ENCODE data around the gene IQCK.

The IQCK gene

DNA sequence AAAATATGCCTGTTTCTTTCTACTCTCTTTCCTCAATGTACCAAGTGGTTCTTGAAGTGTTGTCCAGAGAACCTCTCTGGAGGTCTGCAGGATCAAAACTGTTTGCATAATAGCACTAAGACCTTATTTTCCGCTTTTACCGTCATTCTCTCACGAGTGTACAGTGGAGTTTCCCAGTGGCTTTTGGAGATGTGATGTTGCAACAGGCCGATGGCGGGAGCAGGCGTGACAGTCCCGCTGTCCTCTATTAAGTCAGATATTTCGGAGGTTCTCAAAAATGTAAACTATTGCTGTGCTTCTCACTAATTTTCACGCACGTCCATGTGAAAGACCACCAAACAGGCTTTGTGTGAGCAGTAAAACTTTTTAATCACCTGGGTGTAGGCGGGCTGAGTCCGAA, 174.8 kb downstream of the IQCK start:
- DNase-seq: no peak

GRCh38 chr16:19894586-19894985, 176.5 kb downstream of the IQCK start:
- DNase-seq: no peak

DNA sequence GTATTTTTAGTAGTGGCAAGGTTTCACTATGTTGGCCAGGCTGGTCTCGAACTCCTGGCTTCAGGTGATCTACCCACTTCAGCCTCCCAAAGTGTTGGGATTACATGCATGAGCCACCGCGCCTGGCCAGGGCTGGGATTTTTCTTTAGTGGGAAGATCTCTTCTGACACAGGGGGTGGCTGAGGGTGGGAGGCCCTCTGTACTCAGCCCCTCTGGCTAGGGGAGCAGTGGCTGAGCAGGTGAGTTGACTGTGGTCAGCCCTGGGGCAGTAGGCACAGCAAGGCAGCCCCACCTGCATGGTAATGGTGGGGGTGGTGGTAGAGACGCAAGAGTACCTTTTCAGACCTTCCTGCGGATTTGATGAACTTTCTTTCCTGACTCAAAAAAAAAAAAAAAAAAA, 178.9 kb downstream of the IQCK start:
- DNase-seq: no peak

GRCh38 chr16:19898166-19898565, 180.1 kb downstream of the IQCK start:
- DNase-seq: no peak

GRCh38 chr16:19898924-19899604, 181.0 kb downstream of the IQCK start:
- no peak for DNase-seq

DNA sequence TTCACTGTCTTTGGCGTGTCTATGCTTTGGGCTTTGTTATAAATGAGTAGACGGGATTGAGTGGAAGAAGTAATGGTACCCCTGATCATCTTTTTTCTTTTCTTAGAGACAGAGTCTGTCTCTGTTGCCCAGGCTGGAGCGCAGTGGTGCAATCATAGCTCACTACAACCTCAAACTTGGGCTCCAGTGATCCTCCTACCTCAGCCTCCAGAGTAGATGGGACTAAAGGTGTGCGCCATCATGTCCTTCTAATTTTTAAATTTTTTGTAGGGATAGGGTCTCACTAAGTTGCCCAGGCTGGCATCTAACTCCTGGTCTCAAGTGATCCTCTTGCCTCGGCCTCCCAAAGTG, 181.5 kb downstream of the IQCK start:
- DNase-seq: no peak

GRCh38 chr16:19901164-19901563, 183.1 kb downstream of the IQCK start:
- no peak for DNase-seq

- peak; percentile 55 for DNase-seq
These were observed 189.3 kb downstream of the IQCK start for GRCh38 chr16:19907161-19907992.

Measured in CD4-positive, alpha-beta T cell treated with Interleukin-15 for 1 hour (primary cell).